GM19468 (cell line): ENCODE results near the gene KCNJ10.

Experiments used
- ATAC-seq: cut with Tn5 transposase; IDR thresholded peaks from one replicate; pipeline ENCODE4 v1.9.1; 2021; ENCODE audit warnings: mild to moderate bottlenecking, moderate library complexity, moderate number of reproducible peaks; ENCODE audit not compliant: unreplicated experiment; ENCODE audit errors: extremely low read depth

KCNJ10 gene

DNA sequence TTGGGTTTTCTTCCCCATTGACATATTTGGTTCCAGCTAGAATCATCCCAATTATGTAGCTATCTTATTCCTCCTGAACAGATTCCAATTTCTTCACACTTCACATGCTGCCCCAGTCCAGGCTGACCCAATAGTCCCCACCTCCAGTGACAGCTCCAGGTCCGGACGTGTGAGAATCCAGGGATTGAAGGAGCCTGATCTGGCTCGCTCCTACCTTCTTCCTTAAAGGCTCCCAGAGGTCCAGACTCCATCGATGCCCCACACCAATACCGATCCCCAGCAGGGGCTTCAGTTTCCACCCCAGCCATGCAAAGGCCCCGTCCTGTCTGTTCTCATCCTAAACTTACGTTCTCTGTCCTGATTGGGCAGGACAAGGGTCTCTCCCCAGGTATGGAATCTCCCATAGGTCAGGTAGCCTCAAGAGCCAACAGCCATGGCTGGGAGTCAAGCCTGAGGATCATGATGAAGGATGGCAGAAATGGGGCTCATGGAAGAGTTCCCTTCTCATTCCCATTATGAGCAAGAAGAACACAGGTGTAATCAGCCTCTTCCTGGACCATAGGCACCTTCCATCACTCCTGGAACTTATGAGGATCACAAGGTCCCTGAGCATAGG, 95.5 kb downstream of the KCNJ10 start:
- ATAC-seq, result no peak

DNA sequence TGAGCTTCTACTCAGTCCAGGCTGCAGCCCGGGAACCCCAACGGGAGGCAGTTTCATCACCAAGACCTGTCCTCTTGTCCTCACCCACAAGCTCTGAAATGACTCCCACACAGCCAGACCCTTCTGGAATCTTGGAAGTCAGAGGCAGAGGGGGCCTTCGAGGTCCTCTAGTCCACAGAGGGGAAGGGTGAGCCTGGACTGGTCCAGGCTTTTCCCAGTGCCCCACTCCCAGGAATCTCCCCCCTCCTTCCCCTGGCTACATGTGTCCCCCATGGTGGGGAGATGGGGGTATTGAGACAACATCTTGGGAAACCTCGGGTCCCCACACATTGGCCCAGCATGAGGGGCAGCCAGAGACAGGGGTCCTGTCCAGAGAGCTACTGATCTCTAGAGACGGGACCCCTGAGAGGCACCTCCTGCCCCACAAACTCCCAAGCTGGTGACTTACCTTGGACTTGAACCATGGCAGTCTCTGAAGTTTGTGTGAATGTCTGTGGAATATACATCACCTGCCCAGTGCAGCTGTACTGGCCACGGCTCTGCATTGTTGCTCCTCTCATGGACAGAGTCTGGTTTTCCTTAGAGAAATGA, 96.5 kb downstream of the KCNJ10 start:
- ATAC-seq, result no peak

DNA sequence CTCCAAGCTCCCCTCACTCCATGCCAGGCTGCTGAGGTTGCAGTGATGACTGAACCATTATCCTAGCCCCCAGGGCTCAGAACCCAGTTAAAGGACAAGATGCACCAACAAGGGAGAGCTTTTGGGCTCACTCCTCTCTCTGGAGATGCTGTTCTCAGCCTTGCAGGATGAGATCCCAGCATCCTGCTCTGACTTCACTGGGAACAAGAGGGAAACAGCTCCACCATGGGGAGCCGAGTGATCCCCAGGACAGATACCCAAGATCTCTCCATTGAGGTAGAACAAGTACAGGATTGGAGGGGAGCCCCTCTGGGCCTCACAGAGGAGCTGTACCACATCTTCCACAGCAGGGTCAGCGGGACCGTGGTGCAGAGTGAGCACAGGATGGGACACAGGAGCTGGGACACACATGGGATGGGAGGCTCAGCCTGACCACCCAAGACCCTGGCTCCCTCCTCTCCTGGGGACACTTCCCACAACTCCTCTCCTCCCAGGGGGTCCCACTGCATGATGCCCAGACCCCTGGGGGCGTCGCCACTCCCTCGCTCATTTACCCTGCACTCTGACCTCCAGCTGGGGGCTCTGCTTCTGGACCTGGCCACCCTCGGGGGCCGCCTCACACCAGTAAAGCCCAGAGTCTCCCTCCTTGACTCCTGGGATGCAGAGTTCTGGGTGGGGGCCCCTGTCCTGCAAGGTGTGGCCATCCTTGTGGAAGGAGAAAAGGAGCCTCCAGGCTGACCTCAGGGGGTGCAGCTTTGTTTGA, 97.3 kb downstream of the KCNJ10 start:
- no peak for ATAC-seq

DNA sequence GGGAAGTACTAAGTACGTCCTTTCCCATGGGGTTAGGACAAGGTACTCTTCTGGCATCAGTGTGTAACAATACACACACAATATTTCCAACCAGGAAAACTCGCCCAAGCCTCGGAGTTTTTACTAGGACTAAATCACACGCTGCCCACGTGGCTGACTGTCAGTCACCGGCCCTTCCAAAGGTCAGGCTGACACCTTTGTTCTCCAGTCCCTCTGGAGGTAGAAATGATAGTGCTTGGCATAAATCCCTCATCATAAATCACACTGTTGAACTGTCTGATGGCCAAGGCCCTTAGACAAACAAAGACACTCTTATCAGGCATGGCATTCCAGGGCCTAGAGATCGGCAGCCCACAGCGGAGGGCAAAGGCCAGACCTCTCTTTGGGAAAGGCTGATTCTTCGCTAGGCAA, 99.0 kb downstream of the KCNJ10 start:
- no peak for ATAC-seq

DNA sequence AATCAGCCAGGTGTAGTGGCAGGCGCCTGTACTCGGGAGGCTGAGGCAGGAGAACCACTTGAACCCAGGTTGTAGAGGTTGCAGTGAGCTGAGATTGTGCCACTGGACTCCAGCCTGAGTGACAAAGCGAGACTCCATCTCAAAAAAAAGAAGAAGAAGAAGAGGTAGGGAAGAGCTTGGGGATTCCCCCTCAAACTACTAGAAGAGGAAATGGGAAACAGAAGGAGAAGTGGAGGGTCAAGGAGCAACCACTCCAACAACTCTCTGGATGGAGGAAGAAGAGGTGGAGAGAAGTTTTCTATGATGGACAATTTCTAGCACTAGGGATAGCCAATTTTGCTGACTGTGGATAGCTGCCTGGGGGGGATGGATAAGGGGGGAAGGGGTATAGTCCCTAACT, 101.1 kb downstream of the KCNJ10 start:
- no peak for ATAC-seq

DNA sequence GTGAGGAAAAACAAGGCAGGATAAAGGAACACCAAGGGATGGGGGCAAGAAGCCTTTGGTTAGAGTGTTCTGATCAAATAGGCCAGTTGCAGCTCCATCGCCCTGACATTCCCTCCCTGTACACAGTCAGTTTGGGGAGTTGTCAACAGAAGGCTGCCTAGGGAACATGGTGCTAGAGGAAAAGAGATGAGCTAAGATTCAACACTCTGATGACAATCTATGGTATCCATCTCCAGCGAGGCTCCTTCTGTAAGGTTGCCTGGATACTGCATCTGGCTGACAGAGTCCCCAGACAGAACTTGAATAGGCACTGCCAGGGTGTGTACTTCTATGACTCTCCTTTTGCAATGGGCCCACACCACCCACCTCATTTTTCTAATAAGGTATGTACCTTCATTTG, 104.7 kb downstream of the KCNJ10 start:
- no peak for ATAC-seq

DNA sequence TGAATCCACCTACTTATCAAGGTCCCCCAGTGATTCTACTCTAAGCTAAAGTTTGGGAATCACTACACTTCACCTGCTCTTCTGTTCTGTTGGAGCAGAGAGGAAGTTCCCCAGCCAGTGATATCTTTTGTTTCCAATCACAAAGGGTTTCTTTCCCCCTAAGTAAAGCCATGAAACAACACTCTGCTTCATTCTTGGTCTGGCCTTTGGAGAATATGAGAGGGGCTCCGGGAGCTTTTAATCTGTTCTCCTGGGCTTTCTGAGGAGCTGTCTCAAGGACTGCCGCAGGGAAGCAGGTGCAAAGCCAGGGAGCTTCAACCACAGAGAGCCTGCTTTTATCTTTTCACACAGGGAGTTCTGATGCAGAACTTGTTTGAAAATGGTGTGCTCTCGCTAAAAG, 105.8 kb downstream of the KCNJ10 start:
- ATAC-seq, result no peak

DNA sequence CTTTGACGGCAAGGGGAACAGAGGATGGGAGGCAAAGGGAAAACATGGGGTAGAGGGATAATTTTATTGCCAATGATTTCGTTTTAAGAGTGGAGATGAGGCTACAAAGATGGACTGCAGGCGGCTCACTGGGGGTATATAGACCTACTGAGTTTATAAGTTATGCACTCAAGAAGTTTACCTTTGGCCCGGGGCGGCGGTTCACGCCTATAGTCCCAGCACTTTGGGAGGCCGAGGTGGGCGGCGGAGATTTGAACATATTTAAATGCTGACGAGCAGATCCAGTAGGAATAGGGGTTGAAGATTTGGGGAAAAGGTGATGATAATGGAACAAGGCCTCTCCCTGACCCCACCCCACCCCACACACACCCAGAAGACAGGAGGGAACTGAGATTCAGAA, 107.8 kb downstream of the KCNJ10 start:
- no peak for ATAC-seq

DNA sequence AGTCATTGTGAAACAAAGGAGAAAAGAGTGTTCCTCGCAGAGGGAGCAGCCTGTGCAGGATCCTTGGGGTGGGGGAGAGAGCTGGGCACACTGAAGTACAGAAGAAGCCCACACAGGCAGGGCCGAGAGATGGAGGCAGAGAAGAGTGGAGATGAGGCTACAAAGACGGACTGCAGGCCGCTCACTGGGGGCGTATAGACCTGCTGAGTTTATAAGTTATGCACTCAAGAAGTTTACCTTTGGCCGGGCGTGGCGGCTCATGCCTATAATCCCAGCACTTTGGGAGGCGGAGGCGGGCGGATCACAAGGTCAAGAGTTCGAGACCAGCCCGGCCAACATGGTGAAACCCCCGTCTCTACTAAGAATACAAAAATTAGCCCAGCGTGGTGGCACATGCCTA, 108.3 kb downstream of the KCNJ10 start:
- ATAC-seq, result no peak

DNA sequence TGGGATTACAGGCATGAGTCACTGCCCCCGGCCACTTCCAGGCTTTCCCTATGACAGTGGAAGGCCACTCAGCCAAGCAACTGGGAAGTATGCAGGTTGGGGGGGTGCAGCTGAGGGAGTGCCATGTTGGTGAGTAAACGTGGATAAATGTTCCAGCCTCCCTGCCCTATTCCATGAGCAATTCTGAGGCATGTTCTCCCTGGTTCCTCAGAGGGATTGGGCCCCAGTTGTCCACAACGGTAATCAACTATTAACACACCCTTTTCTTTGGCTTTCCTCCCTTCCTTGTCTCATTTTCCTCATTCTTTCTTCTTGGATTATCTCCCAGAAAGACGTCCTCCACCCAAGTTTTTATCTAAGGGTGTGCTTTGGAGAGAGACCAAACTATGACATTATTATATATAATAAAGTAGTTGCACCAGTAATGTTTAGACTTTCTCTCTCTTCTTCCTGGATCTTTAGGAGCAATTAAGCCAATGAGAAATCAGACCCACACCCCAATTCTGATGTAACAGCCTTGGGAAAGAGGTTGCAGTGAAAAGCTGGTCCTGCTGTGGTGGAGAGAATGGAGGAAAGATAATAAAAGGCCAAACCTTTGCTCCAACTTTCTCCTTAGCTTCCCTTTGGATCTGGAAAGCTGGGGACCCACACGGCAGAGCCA, 109.1 kb downstream of the KCNJ10 start:
- no peak for ATAC-seq

DNA sequence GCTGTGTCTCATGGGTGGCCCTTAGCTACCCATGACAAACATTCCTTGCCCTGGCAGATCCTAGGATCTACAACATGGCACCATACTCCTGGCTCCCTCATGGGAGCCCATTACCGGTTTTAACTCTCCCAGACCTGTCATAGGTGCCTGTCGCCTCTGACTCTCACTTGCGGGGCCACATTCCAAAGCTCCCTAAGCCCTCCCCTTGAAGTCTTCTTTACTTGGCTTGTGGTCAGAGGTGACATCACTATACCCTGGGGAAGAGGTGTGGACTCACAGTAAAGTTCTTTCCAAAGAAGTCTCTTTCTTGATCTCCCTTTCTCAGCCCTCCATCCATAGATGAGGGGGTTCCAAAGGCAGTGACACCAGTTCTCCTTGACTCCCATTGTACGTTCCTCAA, 110.5 kb downstream of the KCNJ10 start:
- ATAC-seq, result no peak

DNA sequence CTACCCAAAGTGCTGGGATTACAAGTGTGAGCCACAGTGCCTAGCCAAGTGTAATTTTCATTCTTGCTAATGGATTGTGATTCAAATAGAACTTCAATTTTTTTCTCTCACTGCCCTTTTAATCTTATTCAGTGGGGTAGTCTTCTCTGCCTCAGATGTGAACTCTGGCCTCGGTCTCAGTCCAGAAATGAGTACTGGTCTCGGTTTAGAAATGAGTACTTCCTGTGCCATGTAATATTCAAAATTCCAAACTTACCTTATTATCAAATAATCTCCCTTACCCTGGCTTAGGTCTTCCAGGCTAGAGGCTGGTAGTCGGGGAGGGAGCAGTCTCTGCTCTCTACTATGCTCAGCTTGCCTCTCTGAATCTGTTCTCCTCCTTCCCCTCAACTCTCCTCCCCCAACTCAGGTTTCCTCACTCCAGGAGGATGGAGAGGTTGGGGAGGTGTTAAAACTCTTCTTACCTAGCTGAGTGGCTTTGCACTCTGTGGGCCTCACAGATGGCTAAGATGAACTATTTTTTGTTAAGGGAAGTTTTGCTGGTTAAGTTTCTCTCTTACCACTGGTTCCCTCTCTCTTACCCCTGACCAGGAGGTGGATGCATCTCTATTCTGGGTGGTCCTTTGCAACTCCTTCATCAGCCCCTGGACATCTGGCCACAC, 111.1 kb downstream of the KCNJ10 start:
- no peak for ATAC-seq

DNA sequence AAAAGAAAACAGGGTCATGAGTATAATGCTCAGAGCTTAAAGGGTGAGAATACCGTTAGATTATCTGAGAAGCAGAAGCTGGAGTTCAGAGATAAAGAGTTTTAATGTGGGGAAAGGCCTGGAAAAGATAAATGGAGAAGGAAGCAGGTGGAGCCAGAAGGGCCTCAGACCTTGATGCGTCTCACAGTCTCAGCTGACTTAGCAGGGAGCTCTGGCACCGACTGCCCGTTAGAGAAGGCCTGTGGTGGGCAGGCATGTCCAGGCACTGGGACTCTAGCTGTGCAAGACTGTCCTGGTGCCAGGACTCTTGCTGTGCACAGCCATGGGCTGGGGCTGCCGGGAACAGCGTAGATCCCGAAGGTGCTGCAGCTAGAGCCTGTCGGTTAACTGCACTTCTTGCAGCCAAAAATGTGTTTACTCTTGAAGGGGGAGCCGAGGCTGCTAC, 112.1 kb downstream of the KCNJ10 start:
- ATAC-seq, result no peak

DNA sequence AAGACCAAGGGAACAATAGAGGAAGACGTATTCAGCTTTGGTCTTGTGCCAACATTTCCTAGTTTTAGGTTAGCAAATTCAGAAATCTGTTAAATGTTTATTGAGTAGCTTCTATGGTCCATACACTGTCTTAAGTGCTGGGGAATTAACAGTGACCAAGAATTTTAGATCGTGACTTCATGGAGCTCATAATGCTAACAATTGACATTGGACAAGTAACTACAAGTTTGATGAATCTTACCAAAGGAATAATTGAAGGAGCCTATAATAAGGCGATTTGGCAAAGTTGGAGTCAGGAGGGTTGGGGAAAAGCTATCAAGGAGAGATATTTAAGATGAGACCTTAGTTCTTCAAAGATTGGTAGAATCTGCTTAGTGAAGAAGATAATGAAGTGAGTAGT, 114.5 kb downstream of the KCNJ10 start:
- ATAC-seq, result no peak

DNA sequence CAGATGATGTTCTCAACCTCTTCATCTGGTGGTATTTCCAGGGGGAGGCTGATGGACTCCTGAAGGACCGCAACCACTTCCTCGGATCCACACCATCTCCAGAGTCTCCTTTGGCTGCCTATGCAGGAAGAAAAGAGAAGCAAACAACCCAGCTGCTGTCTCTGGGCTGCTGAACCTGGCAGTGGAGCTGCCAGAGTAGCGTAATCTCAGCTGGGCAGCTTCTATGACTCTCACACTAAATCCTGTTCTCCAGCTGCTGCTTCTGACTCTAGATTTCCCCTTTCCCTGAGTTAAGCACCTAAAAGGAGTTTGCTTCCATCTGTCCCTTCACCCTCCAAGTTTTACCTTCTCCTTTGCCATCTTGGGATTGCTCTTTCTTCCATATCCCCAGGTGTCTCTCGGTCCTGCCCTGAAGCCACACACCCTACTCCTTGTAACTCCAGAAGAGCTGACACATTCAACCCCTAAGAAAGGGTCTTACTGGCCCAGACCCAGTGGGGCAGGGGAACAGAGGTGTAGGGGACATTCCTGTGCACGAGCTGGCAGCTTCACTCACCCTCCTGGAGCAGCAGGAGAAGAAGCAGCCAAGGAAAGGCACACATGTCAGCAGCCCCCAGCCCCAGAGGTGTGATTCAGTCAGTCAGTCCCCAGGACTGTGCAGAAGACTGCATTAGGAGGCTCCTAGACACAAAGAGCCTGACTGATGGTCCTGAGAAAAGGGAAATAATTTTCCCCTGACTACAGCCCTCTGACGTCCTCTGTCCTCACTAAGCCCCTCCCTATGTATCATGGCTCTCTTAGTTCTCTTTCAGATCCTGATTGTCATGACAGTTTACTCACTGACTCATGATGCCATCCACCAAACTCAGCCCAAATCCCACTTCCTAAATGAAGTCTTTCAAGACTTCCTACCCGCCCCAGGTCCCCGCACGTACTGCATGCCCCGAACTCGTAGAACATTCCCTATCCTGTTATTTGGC, 116.1 kb downstream of the KCNJ10 start, which contains the start of gene SLAMF9:
Gene SLAMF9 (minus strand): TSS at position 702 of the 980 bp plus-strand sequence. CDS start 100 bp downstream, at position 602.
- ATAC-seq, result no peak

DNA sequence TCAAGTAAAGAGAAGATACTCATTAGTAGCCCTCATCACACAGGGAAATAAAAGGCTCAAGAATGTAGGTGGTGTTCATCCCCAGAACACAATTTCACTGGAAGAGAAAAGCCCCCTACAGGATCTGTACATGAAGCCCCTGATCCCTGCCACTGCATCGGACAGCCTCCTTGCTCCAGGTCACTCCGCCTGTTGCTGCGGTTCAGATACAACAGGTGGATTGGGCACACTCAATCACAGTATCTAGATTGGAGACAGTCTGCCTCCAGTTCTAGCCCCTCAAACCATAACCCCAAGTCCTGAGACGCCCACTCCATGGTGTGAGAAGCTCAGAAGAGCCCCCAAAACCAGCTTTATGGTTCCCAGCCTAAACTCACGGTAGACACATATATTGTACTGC, 117.0 kb downstream of the KCNJ10 start:
- no peak for ATAC-seq

DNA sequence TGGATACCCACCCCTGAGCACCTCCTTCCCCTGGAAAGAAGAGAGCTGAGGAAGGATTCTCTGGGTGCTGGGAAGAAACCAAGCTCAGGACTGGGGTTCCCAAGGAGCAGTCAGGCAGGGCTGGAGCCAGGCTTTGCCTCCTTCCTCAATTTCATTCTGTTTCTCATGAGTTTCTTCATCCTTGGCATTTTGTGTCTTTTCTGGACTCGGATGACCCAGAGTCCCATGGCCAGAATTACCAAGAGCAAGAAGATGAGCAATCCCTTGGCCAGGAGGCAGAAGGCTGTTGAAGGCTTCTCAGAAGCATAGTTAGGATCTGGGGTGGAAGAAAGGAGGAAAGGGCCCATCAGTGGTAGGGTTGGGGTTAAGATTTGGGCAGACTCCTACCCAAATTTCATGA, 118.4 kb downstream of the KCNJ10 start:
- no peak for ATAC-seq

DNA sequence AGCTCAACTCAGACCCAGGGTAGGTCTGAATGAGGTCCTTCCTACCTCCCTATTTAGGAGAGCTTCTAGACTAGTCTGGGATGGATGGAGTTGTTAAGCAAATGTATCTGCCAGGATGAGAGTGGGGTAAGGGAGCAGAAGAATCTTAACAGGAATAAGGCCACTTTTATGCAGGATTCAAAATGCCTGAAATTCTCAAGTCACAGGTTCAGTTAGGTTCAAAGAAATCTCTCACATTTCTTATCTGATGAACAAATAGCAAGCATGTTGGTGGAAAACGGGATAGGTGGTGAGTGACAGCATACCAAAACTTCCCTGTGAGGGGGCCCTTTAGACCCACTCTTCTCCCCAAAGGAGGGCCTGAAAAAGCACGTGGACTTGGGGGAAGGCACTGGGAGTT, 118.9 kb downstream of the KCNJ10 start:
- no peak for ATAC-seq

DNA sequence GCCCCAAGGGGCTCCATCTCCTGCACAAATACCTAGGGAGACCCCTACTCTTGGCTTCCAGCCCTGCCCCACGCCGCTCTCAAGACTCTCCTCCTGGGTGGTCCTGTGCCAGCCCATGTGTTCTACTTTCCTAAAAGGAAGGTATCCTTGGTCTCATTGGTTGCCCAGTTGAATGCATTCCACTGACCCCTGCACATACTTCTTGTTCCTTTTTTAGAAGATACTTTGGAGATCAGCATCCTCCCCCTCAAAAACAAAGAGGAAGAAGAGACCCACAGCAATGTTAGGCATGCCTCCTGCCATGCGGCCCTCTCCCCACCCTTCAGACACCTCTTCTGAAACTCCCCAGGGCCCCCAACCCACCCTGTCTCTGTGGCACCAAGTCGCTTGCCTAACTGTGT, 120.0 kb downstream of the KCNJ10 start:
- no peak for ATAC-seq
